Measurements from ENCODE around the gene NKX2-4.

DNA sequence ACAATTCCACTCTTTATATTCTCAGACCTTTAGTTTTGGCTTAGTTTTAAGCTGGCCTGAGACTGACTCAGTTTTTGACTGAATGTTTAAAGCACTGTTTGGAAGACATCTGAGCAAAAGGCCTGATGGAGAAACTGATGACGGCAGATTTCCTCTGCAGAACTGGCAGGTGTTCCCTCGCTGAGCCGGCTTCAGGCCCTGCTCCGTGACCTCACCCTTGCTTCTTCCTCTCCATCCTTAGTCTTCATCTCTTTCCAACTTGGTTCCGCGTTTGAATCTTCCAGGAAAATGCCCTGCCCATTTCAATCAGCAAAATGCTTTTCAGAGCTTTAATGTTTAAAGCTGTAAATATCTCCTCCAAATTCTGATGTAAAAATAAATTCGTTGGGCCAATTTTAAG is 6.6 kb downstream of the NKX2-4 start:
- TF ChIP-seq POLR2A (IDR thresholded peaks at IDR 0.05; ENCODE audit: low read length): no peak
- TF ChIP-seq GATA1 (IDR thresholded peaks at IDR 0.05; ENCODE audit: low read depth, low read length): no peak

Measured in erythroblast (primary cell).